GM18870 (cell line): ENCODE measurements around the gene KLC3.
"Not testable (repeated sequence)": the region's sequence is repeated elsewhere in the genome, so short reads cannot be mapped to it uniquely, and the experiment has no call there.

Source experiments
- ATAC-seq: cut with Tn5 transposase; IDR thresholded peaks from one replicate; pipeline ENCODE4 v1.9.1; 2021; ENCODE audit warnings: moderate library complexity; ENCODE audit not compliant: unreplicated experiment

Gene KLC3

DNA sequence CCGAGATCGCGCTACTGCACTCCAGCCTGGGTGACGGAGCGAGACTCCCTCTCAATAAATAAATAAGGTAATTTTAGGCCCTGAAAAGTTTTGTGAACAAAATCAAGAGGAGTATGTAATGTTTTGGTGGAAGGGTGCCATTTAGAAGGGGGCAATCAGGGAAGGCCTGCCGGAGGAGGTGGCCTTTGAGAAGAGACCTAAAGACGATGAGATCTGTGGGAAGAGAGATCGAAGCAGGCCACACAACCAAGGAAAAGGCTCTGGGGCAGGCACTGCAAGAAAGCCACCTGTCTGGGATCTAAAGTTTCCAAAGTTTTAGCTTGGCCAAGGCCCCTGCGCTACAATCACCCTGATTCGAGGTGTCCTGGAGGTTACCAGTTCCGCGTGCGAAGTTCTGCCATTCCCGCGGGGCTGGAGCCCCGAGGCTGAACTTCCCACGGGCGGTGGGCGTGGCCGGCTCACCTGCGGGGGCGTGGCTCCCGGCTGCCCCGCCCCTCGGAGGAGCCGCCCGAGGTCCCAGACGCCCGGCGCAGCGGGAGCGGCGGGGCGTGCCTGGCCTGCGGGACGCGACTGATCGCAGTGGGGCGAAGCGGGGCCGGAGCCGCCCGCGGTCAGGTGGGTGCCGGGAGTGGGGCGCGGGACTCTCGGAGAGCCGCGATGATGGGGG is at the start of gene KLC3:
TSS of gene KLC3 (plus strand) at position 519 of the 667 bp plus-strand sequence. CDS start 4,792 bp downstream, outside the sequence.
- ATAC-seq = no peak

- no peak for ATAC-seq
These were observed 48.7 kb upstream of the KLC3 start for GRCh38 chr19:45291834-45292233.

DNA sequence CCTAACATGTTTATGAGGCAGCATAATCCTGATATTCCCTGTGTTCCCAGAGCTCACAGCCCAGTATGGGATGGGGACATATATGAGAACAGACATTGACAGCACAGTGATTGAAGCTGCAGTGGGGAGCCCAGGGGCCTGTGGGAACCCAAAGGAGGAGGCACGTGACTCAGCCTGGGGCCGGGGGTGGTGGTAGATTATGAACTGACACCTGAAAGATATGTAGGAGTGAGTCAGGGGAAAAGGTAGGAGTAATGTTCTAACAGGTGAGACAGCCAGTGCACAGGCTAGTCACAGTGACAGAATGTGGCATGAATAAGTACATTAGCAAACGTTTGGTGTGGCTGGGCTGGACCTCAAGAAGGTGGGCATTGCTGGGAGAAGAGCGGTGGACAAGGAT is 46.9 kb upstream of the KLC3 start:
- ATAC-seq = no peak

DNA sequence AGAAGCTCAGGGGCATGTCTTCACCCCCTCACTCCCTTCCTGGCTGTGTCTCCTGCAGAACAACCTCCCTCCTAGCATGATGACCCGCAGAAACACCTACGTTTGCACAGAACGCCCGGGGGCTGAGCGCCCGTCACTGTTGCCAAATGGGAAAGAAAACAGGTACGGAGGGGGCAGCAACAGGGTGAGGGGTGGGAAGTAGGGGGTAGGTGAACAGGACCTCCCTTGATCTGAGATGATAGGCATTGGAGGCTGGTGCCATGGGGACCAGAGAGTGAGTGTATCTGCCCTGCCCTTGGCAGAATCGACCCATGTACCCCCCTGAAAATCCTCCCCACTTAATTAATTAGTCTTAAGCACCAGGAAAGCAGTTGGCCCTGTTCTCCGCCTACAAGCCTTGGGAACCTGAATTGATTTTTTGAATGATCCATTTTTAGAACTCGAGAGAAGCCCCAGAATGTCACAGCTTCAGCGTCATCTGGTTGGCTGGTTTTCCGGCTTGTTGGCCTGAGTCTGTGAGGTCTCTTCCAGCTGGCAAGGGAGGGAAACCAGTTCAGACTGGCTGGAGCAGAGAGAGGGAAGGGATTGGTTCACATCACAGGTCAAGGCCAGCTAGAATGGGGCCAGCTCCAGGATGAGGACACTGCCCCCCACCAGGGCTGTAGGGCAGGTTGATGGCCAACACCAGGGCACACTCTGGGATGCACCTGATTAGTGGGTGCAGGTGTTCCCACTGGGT is 46.1 kb upstream of the KLC3 start:
- ATAC-seq = no peak

- ATAC-seq = no peak
These were observed 44.7 kb upstream of the KLC3 start for GRCh38 chr19:45295873-45296272.

DNA sequence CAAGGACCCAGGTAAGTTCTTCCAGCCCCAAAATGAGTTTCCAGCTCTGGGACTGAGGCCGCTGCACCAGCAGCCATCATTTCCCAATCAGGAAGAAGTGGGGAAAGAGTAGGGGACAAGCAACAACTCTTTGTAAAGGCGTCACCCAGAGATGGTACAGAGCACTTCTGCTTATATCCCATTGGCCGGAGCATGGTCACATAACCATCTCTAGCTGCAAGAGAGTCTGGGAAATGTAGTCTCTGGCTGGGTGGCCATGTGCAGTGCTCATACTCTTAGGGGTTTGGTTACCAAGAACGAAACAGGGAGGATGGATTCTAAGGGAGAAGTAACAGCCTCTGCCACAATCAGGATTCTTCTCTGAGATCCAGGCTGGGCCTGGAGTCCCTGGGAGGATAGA is 44.2 kb upstream of the KLC3 start:
- no peak for ATAC-seq

- no peak for ATAC-seq
These were observed 42.9 kb upstream of the KLC3 start for GRCh38 chr19:45297674-45298073.

DNA sequence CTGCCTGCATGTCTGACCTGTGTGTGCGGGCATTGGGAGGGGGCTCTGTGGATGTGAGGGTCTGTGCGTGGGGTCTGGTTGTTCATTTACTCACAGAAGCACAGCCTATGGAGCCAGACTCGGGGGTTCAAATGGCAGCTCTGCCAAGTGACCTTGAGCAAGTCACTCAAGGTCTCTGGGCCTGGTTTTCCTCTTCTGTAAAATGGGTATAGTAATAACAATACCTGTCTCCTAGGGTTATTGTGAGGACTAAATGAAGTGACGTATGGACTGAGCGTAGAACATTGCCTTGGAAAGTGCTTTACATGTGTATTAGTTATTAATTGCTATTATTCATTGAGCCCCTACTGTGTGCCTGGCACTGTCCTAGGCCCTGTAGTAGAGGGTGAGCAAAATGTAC is 42.3 kb upstream of the KLC3 start:
- no peak for ATAC-seq

GRCh38 chr19:45299719-45300118 is 40.8 kb upstream of the KLC3 start:
- ATAC-seq = no peak

DNA sequence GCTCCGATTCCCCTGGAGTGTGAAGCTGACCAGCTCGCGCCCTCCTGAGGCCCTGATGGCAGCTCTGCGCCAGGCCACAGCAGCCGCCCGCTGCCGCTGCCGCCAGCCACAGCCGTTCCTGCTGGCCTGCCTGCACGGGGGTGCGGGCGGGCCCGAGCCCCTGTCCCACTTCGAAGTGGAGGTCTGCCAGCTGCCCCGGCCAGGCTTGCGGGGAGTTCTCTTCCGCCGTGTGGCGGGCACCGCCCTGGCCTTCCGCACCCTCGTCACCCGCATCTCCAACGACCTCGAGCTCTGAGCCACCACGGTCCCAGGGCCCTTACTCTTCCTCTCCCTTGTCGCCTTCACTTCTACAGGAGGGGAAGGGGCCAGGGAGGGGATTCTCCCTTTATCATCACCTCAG is 38.1 kb upstream of the KLC3 start:
- no peak for ATAC-seq

DNA sequence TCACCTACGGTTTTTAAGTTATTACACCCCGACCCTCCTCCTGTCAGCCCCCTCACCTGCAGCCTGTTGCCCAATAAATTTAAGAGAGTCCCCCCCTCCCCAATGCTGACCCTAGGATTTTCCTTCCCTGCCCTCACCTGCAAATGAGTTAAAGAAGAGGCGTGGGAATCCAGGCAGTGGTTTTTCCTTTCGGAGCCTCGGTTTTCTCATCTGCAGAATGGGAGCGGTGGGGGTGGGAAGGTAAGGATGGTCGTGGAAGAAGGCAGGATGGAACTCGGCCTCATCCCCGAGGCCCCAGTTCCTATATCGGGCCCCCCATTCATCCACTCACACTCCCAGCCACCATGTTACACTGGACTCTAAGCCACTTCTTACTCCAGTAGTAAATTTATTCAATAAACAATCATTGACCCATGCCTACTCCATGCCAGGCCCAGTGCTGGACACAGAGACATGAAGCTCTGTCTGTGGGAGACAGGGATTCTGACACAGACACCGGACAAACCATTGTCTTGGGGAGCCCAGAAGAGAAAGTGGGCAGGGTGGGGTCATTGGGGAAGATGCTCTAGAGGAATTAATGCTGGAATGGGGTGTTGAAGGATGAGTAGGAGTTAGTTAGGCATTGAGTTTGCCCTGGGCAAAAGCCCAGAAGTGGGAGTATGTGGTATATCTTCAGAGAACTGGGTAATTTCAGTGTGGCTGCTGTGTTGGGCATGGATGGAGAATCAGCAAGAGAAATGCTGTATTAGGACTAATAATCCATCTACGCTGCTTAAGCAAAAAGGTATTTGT is 37.1 kb upstream of the KLC3 start:
- ATAC-seq = no peak

- ATAC-seq = no peak
These were observed 36.2 kb upstream of the KLC3 start for GRCh38 chr19:45304141-45304926.

DNA sequence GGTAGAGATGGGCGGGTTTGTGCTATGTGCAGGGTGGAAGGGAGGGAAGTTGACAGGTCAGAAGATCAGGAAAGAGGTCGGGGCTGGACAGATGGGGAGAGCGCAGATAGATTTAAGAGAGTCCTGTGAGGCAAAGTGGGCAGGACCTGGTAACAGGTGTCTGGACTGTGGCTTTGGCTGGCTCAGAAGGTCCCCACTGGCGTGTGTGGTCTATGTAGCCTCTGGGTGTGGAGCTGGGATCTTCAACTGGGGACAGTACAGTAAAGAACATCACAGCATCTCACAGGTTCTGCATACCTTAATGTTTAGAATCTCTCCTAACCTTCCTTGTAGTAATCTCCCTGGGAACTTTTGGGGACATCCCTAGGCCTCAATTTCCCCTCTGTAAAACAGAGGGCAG is 35.5 kb upstream of the KLC3 start:
- ATAC-seq = no peak

GRCh38 chr19:45305421-45305820 is 35.1 kb upstream of the KLC3 start:
- ATAC-seq = no peak

- no peak for ATAC-seq
These were observed 34.5 kb upstream of the KLC3 start for GRCh38 chr19:45306040-45306439.

GRCh38 chr19:45306518-45307027 is 34.0 kb upstream of the KLC3 start:
- ATAC-seq = no peak

DNA sequence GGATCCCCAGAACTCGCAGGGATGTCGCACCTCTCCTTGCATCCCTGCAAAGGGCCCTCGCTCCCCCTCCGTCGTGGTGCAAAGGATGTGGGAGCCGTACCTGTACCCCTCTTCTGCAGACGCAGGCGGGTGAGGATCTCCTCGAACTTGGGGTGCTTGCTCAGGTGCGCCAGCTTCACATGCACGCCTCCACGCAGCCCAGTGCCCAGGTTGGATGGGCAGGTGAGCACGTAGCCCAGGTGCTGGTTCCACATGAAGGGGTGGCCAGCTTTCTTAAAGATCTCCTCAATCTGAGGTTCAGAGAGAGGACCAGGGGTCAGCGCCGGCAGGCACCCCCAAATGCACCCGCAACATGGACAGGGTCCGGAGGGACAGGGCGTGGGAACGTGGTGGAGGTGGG is 33.2 kb upstream of the KLC3 start:
- no peak for ATAC-seq

DNA sequence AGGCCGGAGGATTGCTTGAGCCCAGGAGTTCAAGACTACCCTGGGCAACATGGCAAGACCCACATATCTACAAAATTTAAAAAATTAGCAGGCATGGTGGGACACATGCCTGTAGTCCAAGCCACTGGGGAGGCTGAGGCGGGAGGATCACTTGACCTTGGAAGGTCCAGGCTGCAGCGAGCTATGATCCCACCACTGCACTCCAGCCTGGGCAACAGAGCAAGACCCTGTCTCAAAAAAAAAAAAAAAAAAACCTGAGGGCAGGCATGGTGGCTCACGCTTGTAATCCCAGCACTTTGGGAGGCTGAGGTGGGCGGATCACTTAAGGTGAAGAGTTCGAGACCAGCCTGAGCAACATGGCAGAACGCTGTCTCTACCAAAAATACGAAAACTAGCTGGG is 31.2 kb upstream of the KLC3 start:
- not testable (repeated sequence) for ATAC-seq

- ATAC-seq = no peak
These were observed 28.9 kb upstream of the KLC3 start for GRCh38 chr19:45311621-45312020.

DNA sequence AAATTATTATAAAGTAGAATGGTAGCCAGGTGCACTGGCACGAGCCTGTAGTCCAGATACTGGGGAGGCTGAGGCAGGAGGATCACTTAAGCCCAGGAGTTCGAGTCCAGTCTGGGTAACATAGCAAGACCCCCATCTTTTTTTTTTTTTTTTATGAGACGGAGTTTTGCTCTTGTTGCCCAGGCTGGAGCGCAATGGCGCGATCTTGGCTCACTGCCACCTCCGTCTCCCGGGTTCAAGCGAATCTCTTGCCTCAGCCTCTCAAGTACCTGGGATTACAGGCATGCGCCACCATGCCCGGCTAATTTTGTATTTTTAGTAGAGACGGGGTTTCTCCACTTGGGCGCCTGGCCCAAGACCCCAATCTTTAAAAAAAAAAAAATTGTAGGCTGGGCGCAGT is 28.3 kb upstream of the KLC3 start:
- not testable (repeated sequence) for ATAC-seq

GRCh38 chr19:45314708-45315245 is 25.8 kb upstream of the KLC3 start:
- no peak for ATAC-seq
